Endothelial cell of umbilical vein (primary cell): ENCODE results near the gene IGSF9. TPM values are rescaled to one million over a fixed set of nuclear protein-coding genes. Genes with fewer than 3 reads are reported as not detected.
"Not testable (repeated sequence)": the region's sequence is repeated elsewhere in the genome, so short reads cannot be mapped to it uniquely, and the experiment has no call there.

Source experiments
- BruUV-seq: library from RNA; stranded (reverse); fragments of 400-500 nt; replicated peaks from 2 replicates; lab custom pipeline; 2021; lab: Mats Ljungman, UMichigan
- CTCF ChIA-PET: fragments of 300-600, 350-600 bp; sonication (Branson Sonifier 250); formaldehyde crosslinking; loops from one replicate; lab custom pipeline; 2021; ENCODE audit warnings: antibody characterized with exemption, inconsistent platforms; lab: Charles Lee
- POLR2A ChIA-PET: fragments of 300-600, 350-600 bp; sonication (Branson Sonifier 250); formaldehyde crosslinking; loops from one replicate; lab custom pipeline; 2021; ENCODE audit warnings: antibody characterized with exemption, inconsistent platforms; lab: Charles Lee
- DNase-seq: peaks from one replicate; pipeline ENCODE4 v3.0.0-alpha.2; 2011; ENCODE audit warnings: low read depth, low spot score
- FAIRE-seq: peaks from 2 replicates; lab custom pipeline; 2011; peaks lifted over from hg19 to GRCh38; lab: Jason Lieb, UNC
- H2AFZ ChIP-seq: 2 replicates; pipeline ENCODE4 v1.6.0; 2012; ENCODE audit warnings: low read depth, low read length, control low read depth, inconsistent platforms
- H3K27ac ChIP-seq: 2 replicates; pipeline ENCODE4 v1.5.1; 2011; ENCODE audit warnings: low read depth, mild to moderate bottlenecking, control low read depth, low read length, moderate library complexity; ENCODE audit not compliant: insufficient read depth
- H3K27me3 ChIP-seq, 2 experiments: 2 replicates each; pipeline versions ENCODE4 v1.6.0 to v1.6.1; 2011; ENCODE audit warnings: low read length in 2 of 2, mixed read lengths in 1 of 2; ENCODE audit not compliant: control insufficient read depth in 2 of 2, insufficient read depth in 2 of 2
- H3K36me3 ChIP-seq, 2 experiments: 2 replicates in 1 of 2; 3 replicates in 1 of 2; pipeline ENCODE4 v1.5.1; 2011; ENCODE audit warnings: low read length in 2 of 2, mild to moderate bottlenecking in 1 of 2, moderate library complexity in 1 of 2; ENCODE audit not compliant: control insufficient read depth in 2 of 2, insufficient read depth in 2 of 2; ENCODE audit errors: extremely low read depth in 1 of 2
- H3K4me1 ChIP-seq: 3 replicates; pipeline ENCODE4 v1.5.1; 2011; ENCODE audit warnings: mild to moderate bottlenecking, low read length; ENCODE audit not compliant: control insufficient read depth, insufficient read depth; ENCODE audit errors: extremely low read depth
- H3K4me2 ChIP-seq: 2 replicates; pipeline ENCODE4 v1.6.1; 2011; ENCODE audit warnings: low read length, control low read depth, mixed read lengths; ENCODE audit not compliant: insufficient read depth
- H3K4me3 ChIP-seq, 3 experiments: fragments of 200-600 bp in 1 of 3; sonication (generic), shearing (Covaris generic) in 1 of 3; replicated peaks in 1 of 3; 2 replicates each; pipeline ENCODE4 v1.5.1; 2011 to 2016; ENCODE audit warnings: control low read depth in 3 of 3, low read length in 3 of 3, mild to moderate bottlenecking in 2 of 3, inconsistent platforms in 1 of 3, low read depth in 1 of 3, moderate library complexity in 1 of 3; ENCODE audit not compliant: insufficient read depth in 1 of 3
- H3K79me2 ChIP-seq: 2 replicates; pipeline ENCODE4 v1.6.0; 2012; ENCODE audit warnings: low read length, inconsistent platforms; ENCODE audit not compliant: control insufficient read depth, insufficient read depth
- H3K9ac ChIP-seq: replicated peaks from 2 replicates; pipeline ENCODE3; 2011; ENCODE audit warnings: low read length, control low read depth; ENCODE audit not compliant: insufficient read depth; ENCODE audit errors: extremely low read depth
- H3K9me1 ChIP-seq: replicated peaks from 3 replicates; pipeline ENCODE4 v1.6.0; 2011; ENCODE audit warnings: mild to moderate bottlenecking, low read length; ENCODE audit not compliant: control insufficient read depth, insufficient read depth; ENCODE audit errors: extremely low read depth
- H3K9me3 ChIP-seq: replicated peaks from 2 replicates; pipeline ENCODE4 v1.5.1; 2012; ENCODE audit warnings: low read length, inconsistent platforms; ENCODE audit not compliant: control insufficient read depth, insufficient read depth
- H4K20me1 ChIP-seq: replicated peaks from 2 replicates; pipeline ENCODE3; 2011; ENCODE audit warnings: mild to moderate bottlenecking, low read length; ENCODE audit not compliant: control insufficient read depth, insufficient read depth; ENCODE audit errors: extremely low read depth
- EZH2 ChIP-seq: IDR thresholded peaks from 2 replicates; pipeline ENCODE4 v1.6.1; 2012; ENCODE audit warnings: borderline replicate concordance, low read depth, mild to moderate bottlenecking, moderate library complexity, low read length, inconsistent platforms; ENCODE audit not compliant: severe bottlenecking
- FOS ChIP-seq: IDR thresholded peaks from 2 replicates; pipeline ENCODE4 v1.6.1; 2011; ENCODE audit warnings: mild to moderate bottlenecking, low read length, moderate library complexity, borderline replicate concordance; ENCODE audit not compliant: insufficient read depth
- GATA2 ChIP-seq: IDR thresholded peaks from 2 replicates; pipeline ENCODE4 v1.7.0; 2011; ENCODE audit warnings: low read depth, mild to moderate bottlenecking, moderate library complexity, mixed read lengths, low read length; ENCODE audit not compliant: insufficient read length, insufficient read depth
- JUN ChIP-seq: IDR thresholded peaks from 2 replicates; pipeline ENCODE4 v1.6.1; 2011; ENCODE audit warnings: borderline replicate concordance, low read depth; ENCODE audit not compliant: insufficient read length, insufficient read depth
- MAX ChIP-seq: IDR thresholded peaks from 2 replicates; pipeline ENCODE4 v1.6.1; 2011; ENCODE audit not compliant: insufficient read depth, insufficient read length
- MYC ChIP-seq: IDR thresholded peaks from one replicate; pipeline ENCODE4 v1.6.1; 2011; ENCODE audit warnings: mild to moderate bottlenecking, low read depth, low read length
- POLR2A ChIP-seq: IDR thresholded peaks from 2 replicates; pipeline ENCODE4 v1.6.1; 2012; ENCODE audit warnings: low read depth, mild to moderate bottlenecking, control low read depth, low read length
- POLR2AphosphoS5 ChIP-seq: IDR thresholded peaks from 2 replicates; pipeline ENCODE4 v1.6.1; 2012; ENCODE audit warnings: low read depth, mild to moderate bottlenecking, control low read depth, low read length, moderate library complexity; ENCODE audit not compliant: insufficient read depth
- dilution Hi-C: fragments of 300-500 bp; cut with MboI; formaldehyde crosslinking; loops from one replicate; pipeline ENCODE4 v1.15.0; 2019; ENCODE audit warnings: low sequenced_read_pairs; ENCODE audit not compliant: extremely low pct_ligation_motif_present
- intact Hi-C: fragments of 100-400 bp; cut with micrococcal nuclease; formaldehyde crosslinking; loops from one replicate; pipeline ENCODE4 v1.10.0; 2022
- polyA plus RNA-seq, 4 experiments: library from polyadenylated mRNA; depleted of rRNA in 3 of 4; stranded (reverse) in 3 of 4; unstranded in 1 of 4; fragments of >200 nt; gene quantifications; 2 replicates each; pipeline versions ENCODE4 v1.2.1 to v1.2.3, GENCODE V29; 2011 to 2012; ENCODE audit warnings: missing spikeins in 1 of 4
- total RNA-seq: library from RNA; stranded (reverse); gene quantifications from 2 replicates; pipeline ENCODE4 v1.2.3, GENCODE V29; 2021
- TF ChIP-seq, protein P1 (sequence below), 2 donors: IDR thresholded peaks; 1 replicate in 1 of 2; 2 replicates in 1 of 2; pipeline ENCODE4 v1.5.1; 2011; ENCODE audit warnings: low read length in 2 of 2, mild to moderate bottlenecking in 2 of 2, moderate library complexity in 2 of 2, control low read depth in 1 of 2, inconsistent platforms in 1 of 2, low read depth in 1 of 2; ENCODE audit not compliant: insufficient read depth in 1 of 2; ENCODE audit errors: extremely low read depth in 1 of 2

IGSF9 gene
- total and polyA plus RNA-seq, 2 donors (not counting 3 experiments of a cell fraction or from before 2014, with no cell fraction given): 0.15 TPM

DNA sequence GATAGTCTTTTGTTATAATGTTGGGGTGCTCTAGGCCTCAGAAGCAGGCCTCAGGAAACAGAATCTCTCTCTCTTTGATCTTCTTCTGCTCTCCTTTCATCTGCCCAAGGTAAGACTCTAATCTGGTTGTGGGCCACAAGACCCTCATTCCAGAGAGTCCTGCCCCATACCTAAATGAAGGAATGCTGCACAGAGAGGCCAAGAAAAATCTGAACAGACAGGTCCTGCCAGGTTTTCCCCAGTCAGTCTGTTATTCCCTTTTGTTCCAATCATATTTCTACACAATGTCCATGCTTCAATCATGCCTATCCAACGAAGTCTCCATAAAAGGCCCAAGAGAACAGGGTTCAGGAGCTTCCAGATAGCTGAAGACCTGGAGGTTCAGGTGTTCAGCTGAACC is 38.5 kb downstream of the IGSF9 start:
- H3K9me1 ChIP-seq: no peaks in the 10 kb centered on the region
- TF ChIP-seq EZH2: no peak
- TF ChIP-seq FOS: no peak
- TF ChIP-seq MYC: no peak
- no peak for TF ChIP-seq GATA2
- no peak for TF ChIP-seq JUN
- TF ChIP-seq, protein P1, sequence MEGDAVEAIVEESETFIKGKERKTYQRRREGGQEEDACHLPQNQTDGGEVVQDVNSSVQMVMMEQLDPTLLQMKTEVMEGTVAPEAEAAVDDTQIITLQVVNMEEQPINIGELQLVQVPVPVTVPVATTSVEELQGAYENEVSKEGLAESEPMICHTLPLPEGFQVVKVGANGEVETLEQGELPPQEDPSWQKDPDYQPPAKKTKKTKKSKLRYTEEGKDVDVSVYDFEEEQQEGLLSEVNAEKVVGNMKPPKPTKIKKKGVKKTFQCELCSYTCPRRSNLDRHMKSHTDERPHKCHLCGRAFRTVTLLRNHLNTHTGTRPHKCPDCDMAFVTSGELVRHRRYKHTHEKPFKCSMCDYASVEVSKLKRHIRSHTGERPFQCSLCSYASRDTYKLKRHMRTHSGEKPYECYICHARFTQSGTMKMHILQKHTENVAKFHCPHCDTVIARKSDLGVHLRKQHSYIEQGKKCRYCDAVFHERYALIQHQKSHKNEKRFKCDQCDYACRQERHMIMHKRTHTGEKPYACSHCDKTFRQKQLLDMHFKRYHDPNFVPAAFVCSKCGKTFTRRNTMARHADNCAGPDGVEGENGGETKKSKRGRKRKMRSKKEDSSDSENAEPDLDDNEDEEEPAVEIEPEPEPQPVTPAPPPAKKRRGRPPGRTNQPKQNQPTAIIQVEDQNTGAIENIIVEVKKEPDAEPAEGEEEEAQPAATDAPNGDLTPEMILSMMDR (IDR thresholded peaks at IDR 0.05; ENCODE audit: extremely low read depth in 1 of 2, insufficient read depth in 1 of 2, low read depth in 1 of 2, low read length in 2 of 2): no peak
- no peak for TF ChIP-seq MAX
- TF ChIP-seq POLR2A: no peak
- TF ChIP-seq POLR2AphosphoS5: no peak
- H3K4me3 ChIP-seq: no peak overlapping the region
- peaks cover 20% of the 10 kb centered on the region for H3K4me1 ChIP-seq
- no peaks in the 10 kb centered on the region for H3K9me3 ChIP-seq
- ChIA-PET CTCF (interaction anchor here (1.0 to 1.6 kb wide), 3 partner anchors 13 to 101 kb away, joined by 3 to 4 read pairs (median 4); no protein-coding TSS in a partner anchor), POLR2A (interaction anchor here (1.0 kb wide), 1 partner anchor 16 kb away, joined by 5 read pairs; no protein-coding TSS in a partner anchor)
- H3K27me3 ChIP-seq: no peaks in the 10 kb centered on the region
- intact Hi-C loops (no loop called here), dilution Hi-C loops (no loop called here)
- BruUV-seq: no TSS peak
- no peaks in the 10 kb centered on the region for H3K79me2 ChIP-seq
- H3K4me2 ChIP-seq: no peak overlapping the region
- H4K20me1 ChIP-seq: no peaks in the 10 kb centered on the region
- FAIRE-seq: no peak
- no peak overlapping the region for H3K9ac ChIP-seq
- H3K27ac ChIP-seq: no peak overlapping the region
- no peak for DNase-seq
- no peak overlapping the region for H2AFZ ChIP-seq
- H3K36me3 ChIP-seq: no peaks in the 10 kb centered on the region

GRCh38 chr1:159904036-159904435 is 41.4 kb downstream of the IGSF9 start:
- H4K20me1 ChIP-seq, H3K27me3 ChIP-seq, H3K27ac ChIP-seq, POLR2A ChIA-PET, H3K9ac ChIP-seq, DNase-seq, H3K79me2 ChIP-seq, H3K9me1 ChIP-seq, BruUV-seq, H3K4me1 ChIP-seq, H2AFZ ChIP-seq, H3K9me3 ChIP-seq, H3K4me3 ChIP-seq, H3K36me3 ChIP-seq, dilution Hi-C loops, CTCF ChIA-PET, intact Hi-C loops, H3K4me2 ChIP-seq, FAIRE-seq: not testable (repeated sequence)
